Measurements from ENCODE around the gene WDR55.
"Not testable (repeated sequence)": the region's sequence is repeated elsewhere in the genome, so short reads cannot be mapped to it uniquely, and the experiment has no call there.

The WDR55 gene

DNA sequence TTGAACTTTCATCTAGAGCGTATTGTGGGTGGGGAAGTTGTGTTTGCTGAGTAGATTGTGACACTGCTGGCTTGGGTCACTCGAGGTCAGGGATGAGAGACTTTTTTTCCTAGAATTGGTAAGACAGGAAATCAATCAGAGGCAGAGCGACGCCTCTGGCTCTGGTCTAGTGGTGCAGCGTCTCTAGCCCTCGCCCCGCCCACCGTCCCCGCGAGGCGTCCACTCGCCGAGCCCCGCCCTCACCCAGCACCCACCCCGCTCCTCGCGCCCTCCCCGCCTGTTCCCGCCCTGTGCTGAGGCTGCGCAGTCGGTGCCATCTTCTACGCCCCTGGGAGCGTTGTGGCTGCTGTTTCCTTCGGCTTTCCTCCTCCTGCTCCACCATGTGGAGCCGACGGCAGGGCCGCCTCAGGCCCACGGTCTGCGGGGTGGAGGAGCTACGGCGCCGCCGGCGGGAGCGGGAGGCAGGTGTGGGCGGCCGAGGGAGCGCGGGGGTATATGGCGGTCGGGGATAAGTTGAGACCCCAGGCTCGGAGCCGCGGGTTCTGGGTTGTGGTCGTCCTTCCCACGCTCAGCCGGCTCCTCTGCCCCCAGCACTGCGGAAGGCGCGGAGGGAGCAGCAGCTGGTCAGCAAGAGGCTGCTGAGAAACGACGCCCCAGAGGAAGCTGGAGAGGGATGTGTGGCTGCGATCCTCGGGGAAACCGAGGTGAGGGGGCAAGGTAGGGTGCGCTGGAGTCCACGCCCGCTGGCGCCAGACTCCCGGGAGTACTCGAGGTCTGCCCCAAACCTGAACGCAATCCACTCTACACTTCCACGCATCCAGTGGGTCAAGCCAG lies 25.3 kb upstream of the WDR55 start, which contains the start of gene TMCO6:
TMCO6 (plus strand) TSS at position 304 of the 834 bp plus-strand sequence; CDS start at position 381, 77 bp downstream.
- DNase-seq = peak; percentile 94 to 99 (median 98)
- intact Hi-C loops (cut with DNase I) = loop anchor here (5.0 kb wide), 1 partner anchor 72 kb away; no protein-coding TSS in a partner anchor

DNA sequence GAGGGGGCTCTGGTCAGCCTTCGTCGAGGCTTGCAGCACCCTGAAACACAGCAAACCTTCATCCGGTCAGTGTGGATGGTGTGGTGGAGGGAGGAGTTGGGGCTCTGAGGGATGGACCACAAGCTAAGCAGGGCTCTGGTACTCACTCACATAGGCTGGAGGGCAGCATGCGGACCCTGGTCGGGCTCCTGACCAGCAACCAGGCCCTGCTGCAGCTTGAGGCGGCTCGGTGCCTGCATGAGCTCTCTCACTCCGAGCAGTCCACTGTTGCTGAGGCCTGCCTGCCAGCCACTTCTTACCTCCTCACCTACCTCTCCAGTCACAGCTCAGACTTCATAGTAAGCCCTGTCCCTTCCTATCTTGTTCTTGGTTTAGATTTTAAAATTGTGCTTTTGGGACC lies 23.0 kb upstream of the WDR55 start:
- intact Hi-C loops (cut with DNase I) = loop anchor here (10.0 kb wide), 1 partner anchor 267 kb away; no protein-coding TSS in a partner anchor
- no peak for DNase-seq

DNA sequence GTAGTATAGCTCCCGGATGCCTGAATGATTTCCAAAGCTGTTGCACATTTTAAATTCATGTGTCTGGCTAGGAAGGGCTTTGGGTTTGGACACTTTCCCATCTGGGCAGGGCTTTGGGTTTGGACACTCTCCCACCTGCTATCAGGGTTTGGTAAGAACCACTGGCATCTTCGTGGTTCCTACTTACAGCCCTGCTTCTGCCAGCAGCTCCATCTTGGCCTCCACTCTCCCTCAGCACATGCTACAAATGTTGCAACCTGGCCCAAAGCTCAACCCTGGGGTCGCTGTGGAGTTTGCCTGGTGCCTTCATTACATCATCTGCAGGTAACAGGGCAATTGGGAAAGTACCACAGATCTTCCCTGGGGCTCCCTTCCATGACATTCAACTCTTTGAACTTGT lies 22.0 kb upstream of the WDR55 start:
- DNase-seq = no peak
- intact Hi-C loops (cut with DNase I) = loop anchor here (10.0 kb wide), 1 partner anchor 268 kb away; no protein-coding TSS in a partner anchor

DNA sequence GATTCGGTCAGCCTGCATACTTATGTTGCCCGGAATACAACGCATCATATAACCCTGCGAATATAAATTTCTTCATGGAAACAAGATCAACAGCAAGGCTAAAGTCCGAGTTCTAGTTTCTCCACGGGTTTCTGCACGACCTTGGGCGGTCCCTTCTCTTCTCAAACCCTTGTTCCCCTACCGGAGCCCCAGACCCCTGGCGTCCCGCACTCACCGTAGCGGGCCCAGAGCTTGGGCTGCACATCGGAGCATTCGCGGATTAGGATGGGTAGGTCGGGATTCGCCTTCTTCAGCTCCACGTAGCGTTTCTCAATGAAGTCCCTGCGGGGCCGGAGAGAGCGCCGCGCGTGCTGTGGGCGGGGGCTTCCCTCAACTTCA lies 17.7 kb upstream of the WDR55 start:
- intact Hi-C loops (cut with DNase I) = loop anchor here (5.0 to 10.0 kb wide), 2 partner anchors 85 to 272 kb away; partner anchors contain the start of genes APBB3 and SLC35A4
- no peak for DNase-seq

DNA sequence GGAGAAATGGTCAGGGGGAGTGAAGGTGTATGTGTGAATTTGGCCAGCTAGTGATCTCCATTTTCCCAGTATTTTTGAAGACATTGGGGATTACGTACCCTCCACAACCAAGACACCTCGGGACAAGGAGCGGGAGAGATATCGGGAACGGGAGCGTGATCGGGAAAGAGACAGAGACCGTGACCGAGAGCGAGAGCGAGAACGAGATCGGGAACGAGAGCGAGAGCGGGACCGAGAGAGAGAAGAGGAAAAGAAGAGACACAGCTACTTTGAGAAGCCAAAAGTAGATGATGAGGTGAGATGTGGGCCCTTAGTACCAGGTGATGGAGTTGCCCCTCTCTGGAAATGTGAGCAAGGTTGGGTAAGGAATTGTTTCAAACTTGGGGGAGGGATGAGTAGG lies 5.8 kb upstream of the WDR55 start:
- DNase-seq = no peak
- intact Hi-C loops (cut with DNase I) = no loop called here

DNA sequence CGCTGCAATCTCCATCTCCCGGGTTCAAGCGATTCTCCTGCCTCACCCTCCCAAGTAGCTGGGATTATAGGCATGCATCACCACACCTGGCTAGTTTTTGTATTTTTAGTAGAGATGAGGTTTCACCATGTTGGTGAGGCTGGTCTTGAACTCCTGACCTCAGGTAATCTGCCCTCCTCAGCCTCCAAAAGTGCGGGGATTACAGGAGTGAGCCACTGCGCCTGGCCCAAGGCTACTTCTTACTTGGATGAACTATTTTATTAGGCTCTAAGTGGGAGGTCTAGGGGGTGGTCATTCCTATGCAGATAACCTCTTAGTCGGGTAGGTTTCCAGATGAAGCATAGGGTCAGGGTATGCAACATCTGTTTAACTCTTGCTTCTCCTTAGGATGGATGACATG lies 4.3 kb upstream of the WDR55 start:
- intact Hi-C loops (cut with DNase I) = loop anchor here (5.0 kb wide), 1 partner anchor 42 kb away; the partner anchor contains the start of gene ZMAT2
- DNase-seq = not testable (repeated sequence)

DNA sequence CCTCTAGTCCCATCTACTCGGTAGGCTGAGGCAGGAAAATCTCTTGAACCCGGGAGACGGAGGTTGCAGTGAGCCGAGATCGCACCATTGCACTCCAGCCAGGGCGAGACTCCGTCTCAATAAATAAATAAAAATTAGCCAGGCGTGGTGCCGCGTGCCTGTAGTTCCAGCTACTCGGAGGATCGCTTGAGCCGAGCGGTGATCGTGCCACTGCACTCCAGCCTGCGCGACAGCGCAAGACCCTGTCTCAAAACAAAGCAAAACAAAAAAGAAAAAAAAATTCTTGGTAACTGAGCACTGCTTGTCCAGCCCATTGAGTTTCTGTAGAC lies 710 bp upstream of the WDR55 start:
- intact Hi-C loops (cut with DNase I) = loop anchor here (5.0 kb wide), 1 partner anchor 38 kb away; the partner anchor contains the start of gene ZMAT2
- peak in 4 of 42 donors; percentile 11 to 41 (median 23) for DNase-seq

DNA sequence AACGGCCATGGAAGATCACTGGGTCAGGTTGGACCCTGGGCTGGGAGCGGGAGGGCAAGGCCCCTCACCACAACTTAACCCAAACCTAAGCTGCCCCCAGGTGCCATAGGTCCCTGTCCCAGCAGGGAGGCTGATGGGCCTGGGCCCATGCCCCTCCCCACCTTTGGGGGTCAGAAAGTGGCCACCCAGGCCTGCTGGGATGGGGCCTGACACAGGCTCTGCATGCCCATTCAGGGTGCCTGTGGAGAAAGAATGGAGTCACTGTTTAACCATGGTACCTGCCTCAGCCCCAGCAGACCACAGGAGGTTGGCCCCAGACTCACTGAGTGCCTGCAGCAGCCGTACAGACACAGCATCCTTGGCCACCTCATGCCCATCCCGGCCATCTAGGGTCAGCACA lies 6.3 kb downstream of the WDR55 start:
- DNase-seq; intact Hi-C loops (cut with DNase I): not testable (repeated sequence)

DNA sequence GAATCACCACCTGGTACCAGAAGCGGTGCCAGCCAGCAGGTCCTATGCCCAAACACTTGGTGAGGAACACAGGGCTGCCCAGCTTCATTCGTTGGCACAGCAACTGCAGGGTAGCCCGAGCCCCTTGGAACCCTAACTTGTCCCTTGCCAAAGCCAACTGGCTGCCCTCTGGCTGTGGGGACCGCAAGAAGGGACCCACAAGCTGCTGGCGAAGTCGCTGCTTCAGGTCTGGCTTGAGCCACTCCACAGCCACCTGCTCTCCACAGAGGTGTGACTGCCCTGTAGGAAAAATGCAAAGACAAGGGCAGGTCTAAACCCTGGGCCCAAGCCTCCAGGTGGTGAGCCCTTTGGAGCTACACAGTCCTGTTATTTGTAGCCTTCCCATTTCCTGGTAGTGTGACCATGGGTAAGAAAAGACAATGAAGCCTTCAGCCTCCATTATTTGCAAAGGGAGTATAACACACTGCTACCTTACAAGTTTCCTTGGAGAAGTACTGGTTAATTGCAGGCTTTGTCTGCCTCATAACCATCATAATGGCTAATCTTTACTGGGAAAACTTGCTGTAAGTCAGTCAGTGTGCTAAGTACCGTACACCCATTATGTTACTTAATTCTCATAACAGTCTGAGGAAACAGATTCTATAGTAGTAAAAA lies 6.9 kb downstream of the WDR55 start:
- intact Hi-C loops (cut with DNase I) = no loop called here
- no peak for DNase-seq

DNA sequence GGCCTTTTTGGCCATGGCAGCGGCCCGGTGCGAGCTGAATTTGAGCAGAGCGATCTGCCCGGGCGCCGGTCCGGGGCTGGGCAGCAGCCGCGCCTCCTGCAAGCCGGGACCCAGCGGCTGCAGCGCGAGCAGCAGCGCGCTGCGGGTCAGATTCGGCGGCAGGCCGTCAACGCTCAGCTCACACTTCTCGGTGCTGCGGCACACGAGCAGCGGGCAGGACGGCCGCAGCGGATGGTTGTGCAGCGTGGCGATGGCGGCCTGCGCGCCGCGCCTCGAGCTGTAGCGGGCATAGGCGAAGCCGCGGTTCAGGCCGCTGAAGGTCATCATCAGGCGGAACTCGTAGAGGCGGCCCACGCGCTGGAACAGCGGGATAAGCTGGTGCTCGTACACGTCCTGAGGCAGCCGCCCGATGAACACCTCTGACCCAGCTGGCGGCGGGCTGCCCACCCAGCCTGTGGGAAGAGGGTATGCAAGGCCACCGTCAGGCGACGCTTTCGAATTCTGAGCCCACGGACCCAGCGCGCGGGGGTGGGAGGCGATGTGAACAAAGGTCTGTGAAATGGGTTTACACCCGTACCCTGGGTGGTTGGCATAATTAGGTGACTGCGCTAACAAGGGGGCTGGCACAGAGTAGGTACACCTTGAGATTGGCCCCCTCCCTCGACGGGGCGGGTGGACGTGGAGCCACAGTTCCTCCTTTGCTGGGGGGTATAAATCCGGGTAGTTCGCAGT lies 7.9 kb downstream of the WDR55 start:
- DNase-seq = peak in 11 of 42 donors; percentile 15 to 59 (median 42)
- intact Hi-C loops (cut with DNase I) = no loop called here

DNA sequence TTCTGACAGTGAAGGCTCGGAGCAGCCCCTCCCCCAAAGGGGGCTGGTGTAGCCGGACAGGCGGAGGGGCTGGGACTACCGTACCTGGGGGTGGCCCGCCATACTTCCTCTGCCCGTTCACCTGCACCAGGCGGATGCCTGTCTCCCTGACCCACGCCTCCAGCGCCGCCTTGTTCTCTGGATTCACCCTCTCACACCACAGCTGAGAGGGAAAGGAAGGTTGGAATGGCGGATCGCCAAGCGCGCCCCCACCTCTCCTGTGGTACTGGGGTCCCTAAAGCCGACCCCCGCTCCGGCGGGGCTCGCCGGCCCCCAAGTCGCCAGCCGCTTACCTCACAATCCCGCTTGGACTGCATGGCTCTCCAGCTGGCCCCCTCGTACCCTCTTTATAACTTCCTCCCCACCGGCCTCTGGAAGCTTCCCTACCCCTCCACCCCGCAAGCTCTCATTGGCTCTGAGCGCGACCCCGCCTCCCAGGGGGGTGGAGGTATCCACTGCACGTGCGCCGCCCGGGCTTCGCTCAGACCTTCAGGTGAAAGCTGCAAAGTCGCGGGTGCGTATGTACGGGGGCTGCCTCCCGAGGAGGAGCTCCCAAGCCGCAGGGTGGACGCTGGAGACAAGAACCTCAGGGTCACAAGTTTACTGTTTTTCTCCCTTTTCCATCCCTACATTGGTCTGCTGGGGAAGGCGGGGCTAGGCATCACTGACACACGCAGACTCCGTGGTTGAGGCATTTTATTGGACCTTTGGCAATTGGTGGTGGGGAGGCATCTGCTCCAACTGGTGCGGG lies 8.7 kb downstream of the WDR55 start, which contains the start of gene DND1:
DND1 (minus strand) TSS at position 390 of the 790 bp plus-strand sequence; CDS start at position 356, 34 bp downstream.
- intact Hi-C loops (cut with DNase I) = no loop called here
- peak in 1 of 42 donors; percentile 36 for DNase-seq

DNA sequence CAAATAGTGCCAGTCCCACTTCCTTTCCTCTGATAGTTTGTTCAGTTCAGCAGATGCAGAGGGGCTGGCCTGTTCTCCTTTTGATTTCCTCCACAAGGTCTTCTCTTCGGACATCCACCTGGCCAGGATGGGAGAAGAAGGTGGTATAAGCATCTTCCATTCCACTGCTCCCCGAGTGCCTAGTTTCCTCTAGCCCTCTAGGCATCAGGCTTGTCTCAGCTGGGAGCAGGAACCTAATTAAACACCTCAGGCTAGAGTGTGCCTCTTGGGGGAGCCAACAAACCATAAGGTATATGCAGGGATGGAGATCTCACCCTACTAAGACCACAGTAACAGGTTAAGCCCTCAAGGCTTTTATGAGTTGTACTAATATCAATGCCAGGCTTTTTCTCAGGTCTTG lies 9.5 kb downstream of the WDR55 start:
- intact Hi-C loops (cut with DNase I) = no loop called here
- no peak for DNase-seq

DNA sequence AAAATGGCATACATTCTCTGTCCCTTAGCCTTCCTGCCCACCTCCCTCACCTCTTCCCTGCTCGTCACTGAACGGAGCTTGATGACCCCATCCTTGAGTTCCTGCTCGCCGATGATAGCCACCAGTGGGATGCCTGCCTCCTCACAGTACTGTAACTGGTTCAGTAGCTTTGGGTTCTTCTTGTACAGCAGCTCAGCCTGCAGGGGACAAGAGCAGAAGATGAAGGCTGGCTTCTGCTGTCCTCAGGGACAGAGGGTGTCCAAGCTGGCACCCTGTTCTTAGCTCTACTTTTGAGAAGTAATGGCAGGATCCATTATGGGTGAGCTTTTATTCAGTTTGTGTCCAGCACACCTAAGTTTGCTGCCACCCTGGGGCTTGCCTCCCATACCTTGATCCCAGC lies 9.9 kb downstream of the WDR55 start:
- intact Hi-C loops (cut with DNase I) = no loop called here
- DNase-seq = no peak

DNA sequence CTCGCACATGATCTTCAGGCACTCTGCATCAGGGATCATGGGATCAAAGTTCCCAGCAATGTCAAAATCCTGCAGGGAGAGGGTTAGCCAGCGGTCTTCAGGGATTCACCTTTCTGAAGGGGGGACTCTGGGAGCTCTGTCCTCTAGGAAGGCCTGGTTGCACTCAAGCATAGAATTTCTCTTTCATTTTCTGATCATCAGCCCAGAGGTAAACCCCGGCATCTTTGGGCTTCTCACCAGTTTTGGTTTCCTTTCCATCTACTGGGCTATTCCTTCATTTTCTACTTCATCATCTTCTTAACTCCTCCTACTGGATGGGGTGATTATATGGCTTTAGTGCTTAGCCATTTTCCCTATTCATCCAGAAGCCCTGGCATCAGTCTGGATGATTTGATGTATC lies 13.2 kb downstream of the WDR55 start:
- intact Hi-C loops (cut with DNase I) = no loop called here
- no peak for DNase-seq

DNA sequence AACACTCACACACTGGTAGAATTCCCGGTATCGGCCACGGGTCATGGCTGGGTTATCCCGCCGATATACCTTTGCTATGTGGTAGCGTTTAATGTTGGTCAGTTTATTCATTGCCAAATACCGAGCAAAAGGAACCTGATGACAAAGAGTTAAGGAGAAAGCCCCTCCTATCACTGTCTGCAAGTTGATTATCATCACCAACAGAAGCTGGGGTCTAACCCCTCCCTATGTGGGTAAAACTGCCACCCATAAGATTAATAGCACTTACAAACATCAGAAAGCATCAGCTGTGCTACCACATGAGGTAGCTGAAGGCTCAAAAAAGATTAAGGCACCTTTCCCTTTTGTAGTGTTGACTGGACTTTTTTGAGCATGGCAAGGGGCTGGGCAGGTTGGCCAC lies 14.3 kb downstream of the WDR55 start:
- DNase-seq = no peak
- intact Hi-C loops (cut with DNase I) = no loop called here

DNA sequence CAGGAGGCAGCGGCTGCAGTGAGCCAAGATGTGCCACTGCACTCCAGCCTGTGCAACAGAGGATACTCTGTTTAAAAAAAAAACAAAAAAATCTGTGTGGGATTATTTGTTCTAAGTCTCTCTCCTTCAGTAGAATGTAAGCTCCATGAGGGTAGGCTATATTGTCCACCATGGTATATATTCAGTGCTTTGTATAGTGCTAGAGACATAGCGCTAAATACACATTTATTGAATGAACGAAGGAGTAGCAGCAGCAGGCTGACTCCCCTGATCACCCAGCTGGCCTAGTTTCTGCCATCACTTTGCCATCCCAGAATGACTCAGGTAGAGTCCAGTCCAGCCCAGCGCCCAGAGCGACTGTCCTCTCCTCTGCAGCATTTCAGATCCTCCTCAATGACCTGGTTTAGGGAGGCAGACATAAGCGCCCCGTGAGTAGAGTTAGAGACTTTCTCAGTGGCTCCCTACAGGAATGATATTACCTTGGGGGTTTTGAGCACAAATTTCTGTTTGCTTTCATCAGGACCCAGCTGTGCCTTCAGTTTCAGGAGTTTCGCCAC lies 25.8 kb downstream of the WDR55 start:
- no peak for DNase-seq
- intact Hi-C loops (cut with DNase I) = loop anchor here (10.0 kb wide), 1 partner anchor 126 kb away; the partner anchor contains the start of genes APBB3 and SLC35A4

DNA sequence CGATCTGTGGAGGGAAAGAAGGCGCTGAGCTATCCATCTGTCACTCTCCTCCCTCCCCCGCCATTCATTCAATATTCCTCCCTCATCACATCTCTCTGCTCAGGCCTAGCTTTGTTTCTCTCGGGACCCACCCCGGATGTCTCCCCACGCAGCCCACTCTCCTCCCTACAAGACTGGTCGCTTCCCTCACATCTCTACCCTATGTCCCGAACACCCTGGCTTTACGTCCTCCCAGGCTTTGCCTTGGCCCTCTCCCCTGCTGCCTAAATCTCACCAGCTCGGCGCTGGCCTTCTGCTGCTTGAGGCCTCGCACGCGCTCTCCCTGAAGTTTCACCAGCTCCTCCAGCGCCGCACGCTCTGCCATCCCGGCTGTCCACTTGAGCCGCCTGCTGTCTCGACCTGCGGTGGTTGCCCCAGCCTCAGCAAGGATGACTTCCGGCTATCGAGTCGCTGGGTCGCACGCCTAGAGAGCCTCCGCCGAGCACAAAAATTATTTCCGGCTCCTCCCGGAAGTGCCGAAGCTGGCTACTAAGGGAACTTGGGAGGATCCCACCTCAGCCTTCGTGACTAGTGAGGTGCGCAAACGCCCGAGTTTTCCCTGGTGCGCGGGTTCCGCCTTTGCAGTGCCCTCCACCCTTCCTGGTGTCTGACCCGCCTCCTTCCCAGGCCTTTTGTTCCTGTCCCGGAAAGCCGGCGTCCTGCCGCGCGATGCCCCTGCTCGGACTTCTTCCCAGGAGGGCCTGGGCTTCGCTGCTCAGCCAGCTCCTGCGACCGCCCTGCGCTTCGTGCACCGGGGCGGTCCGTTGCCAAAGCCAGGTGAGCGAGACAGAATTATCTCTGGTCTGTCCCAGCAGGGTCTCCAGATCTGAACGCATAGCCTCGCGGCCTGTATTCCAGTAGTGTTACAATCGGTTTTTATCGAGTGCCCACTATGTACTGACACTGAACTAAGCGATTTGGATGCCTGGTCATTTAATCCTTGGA lies 26.5 kb downstream of the WDR55 start, which contains the start of the genes HARS1 and HARS2:
HARS1 (minus strand) TSS at position 430 of the 984 bp plus-strand sequence; CDS start at position 364, 66 bp downstream.
HARS2 (plus strand) TSS at position 515 of the 984 bp plus-strand sequence; CDS start at position 709, 194 bp downstream.
- intact Hi-C loops (cut with DNase I) = loop anchor here (10.0 kb wide), 1 partner anchor 126 kb away; the partner anchor contains the start of genes APBB3 and SLC35A4
- DNase-seq = peak; percentile 88 to 97 (median 94)

Measured in head of caudate nucleus (tissue), 42 donors.